PC-9 (cell line): ENCODE data around the gene TOP1. TPM values are rescaled to one million over a fixed set of nuclear protein-coding genes. Genes with fewer than 3 reads are reported as not detected.

Source experiments
- BruUV-seq: library from RNA; stranded (reverse); fragments of 400-500 nt; replicated peaks from 2 replicates; lab custom pipeline; 2021; lab: Mats Ljungman, UMichigan
- CTCF ChIA-PET: fragments of 300-600 bp; sonication (Branson Sonifier 250); formaldehyde crosslinking; loops from one replicate; lab custom pipeline; 2022; ENCODE audit warnings: antibody characterized with exemption; lab: Charles Lee
- POLR2A ChIA-PET: fragments of 300-600 bp; sonication (Branson Sonifier 250); formaldehyde crosslinking; loops from one replicate; lab custom pipeline; 2022; ENCODE audit warnings: antibody characterized with exemption; ENCODE audit not compliant: unreplicated experiment; lab: Charles Lee
- DNase-seq, 2 experiments: peaks; one replicate each; pipeline versions ENCODE4 v3.0.0 to v3.0.0-alpha.2; 2015 to 2022; ENCODE audit warnings: mixed read lengths in 1 of 2
- H2AFZ ChIP-seq: fragments of 200-600 bp; sonication (generic); 2 replicates; pipeline ENCODE4 v1.8.1; 2017; ENCODE audit warnings: antibody characterized with exemption
- H3F3A ChIP-seq: fragments of 200-600 bp; sonication (generic); 2 replicates; pipeline ENCODE4 v1.8.1; 2017; ENCODE audit warnings: antibody characterized with exemption, mild to moderate bottlenecking, low read depth; ENCODE audit not compliant: insufficient read depth
- H3K27ac ChIP-seq: fragments of 200-600 bp; sonication (generic); 2 replicates; pipeline ENCODE4 v1.6.1; 2016; ENCODE audit warnings: mixed run types
- H3K27me3 ChIP-seq: fragments of 200-600 bp; sonication (generic); 2 replicates; pipeline ENCODE4 v1.6.1; 2016; ENCODE audit warnings: low read depth, mixed run types; ENCODE audit not compliant: insufficient read depth
- H3K36me3 ChIP-seq: fragments of 200-600 bp; sonication (generic); 2 replicates; pipeline ENCODE4 v1.6.1; 2016; ENCODE audit warnings: low read depth, mixed run types
- H3K4me1 ChIP-seq: fragments of 200-600 bp; sonication (generic); replicated peaks from 2 replicates; pipeline ENCODE4 v1.6.1; 2016; ENCODE audit warnings: mixed run types; ENCODE audit not compliant: insufficient read depth
- H3K4me2 ChIP-seq: fragments of 200-600 bp; sonication (generic); 2 replicates; pipeline ENCODE4 v1.6.1; 2017; ENCODE audit warnings: mixed run types
- H3K4me3 ChIP-seq: fragments of 200-600 bp; sonication (generic); 2 replicates; pipeline ENCODE4 v1.6.1; 2016; ENCODE audit warnings: mixed run types
- H3K79me2 ChIP-seq: fragments of 200-600 bp; sonication (generic); 2 replicates; pipeline ENCODE4 v1.6.1; 2017; ENCODE audit warnings: low read depth, mixed run types
- H3K9me2 ChIP-seq: fragments of 200-600 bp; sonication (generic); 2 replicates; pipeline ENCODE4 v1.8.1; 2017; ENCODE audit warnings: mild to moderate bottlenecking; ENCODE audit not compliant: insufficient read depth
- H3K9me3 ChIP-seq: fragments of 200-600 bp; sonication (generic); 2 replicates; pipeline ENCODE4 v1.8.1; 2016; ENCODE audit warnings: low read depth; ENCODE audit not compliant: insufficient read depth
- H4K20me1 ChIP-seq: fragments of 200-600 bp; sonication (generic); 2 replicates; pipeline ENCODE4 v1.8.1; 2017; ENCODE audit not compliant: insufficient read depth
- EZH2 ChIP-seq: fragments of 200-600 bp; sonication (generic); IDR thresholded peaks from 2 replicates; pipeline ENCODE4 v1.8.0; 2017; ENCODE audit warnings: antibody characterized with exemption, low read depth
- intact Hi-C: fragments of 100-400 bp; cut with micrococcal nuclease; formaldehyde crosslinking; loops from one replicate; pipeline ENCODE4 v1.10.0; 2022; ENCODE audit not compliant: unreplicated experiment
- total RNA-seq: library from RNA; stranded (reverse); gene quantifications from 2 replicates; pipeline ENCODE4 v1.2.3, GENCODE V29; 2021
- TF ChIP-seq, protein P1 (sequence below): fragments of 200-600 bp; sonication (generic); conservative IDR thresholded peaks from 2 replicates; pipeline ENCODE4 v1.6.1; 2017; ENCODE audit warnings: mixed run types, antibody characterized with exemption, mild to moderate bottlenecking, moderate library complexity

TOP1 gene
- total RNA-seq, 1 experiment from 2014 or later = 55.8 TPM

- no peaks in the 10 kb centered on the region for H3K9me3 ChIP-seq
- H3K4me3 ChIP-seq = peak overlapping the region; percentile 94
- peaks cover 6% of the 10 kb centered on the region; the same call in 1 of the 2 replicates for H4K20me1 ChIP-seq
- H2AFZ ChIP-seq = peak overlapping the region; percentile 98
- DNase-seq = peak in 1 of 2 experiments; percentile 68
- no peaks in the 10 kb centered on the region for H3K9me2 ChIP-seq
- intact Hi-C loops = loop anchor here (1.0 kb wide), 2 partner anchors 94 to 202 kb away; partner anchors contain the start of gene LPIN3
- ChIA-PET POLR2A (no interaction called here), CTCF (interaction anchor here (0.6 kb wide), 1 partner anchor 94 kb away, joined by 4 read pairs; no protein-coding TSS in a partner anchor)
- no peak overlapping the region for H3K27ac ChIP-seq
- no peaks in the 10 kb centered on the region for H3K27me3 ChIP-seq
- TF ChIP-seq, protein P1, sequence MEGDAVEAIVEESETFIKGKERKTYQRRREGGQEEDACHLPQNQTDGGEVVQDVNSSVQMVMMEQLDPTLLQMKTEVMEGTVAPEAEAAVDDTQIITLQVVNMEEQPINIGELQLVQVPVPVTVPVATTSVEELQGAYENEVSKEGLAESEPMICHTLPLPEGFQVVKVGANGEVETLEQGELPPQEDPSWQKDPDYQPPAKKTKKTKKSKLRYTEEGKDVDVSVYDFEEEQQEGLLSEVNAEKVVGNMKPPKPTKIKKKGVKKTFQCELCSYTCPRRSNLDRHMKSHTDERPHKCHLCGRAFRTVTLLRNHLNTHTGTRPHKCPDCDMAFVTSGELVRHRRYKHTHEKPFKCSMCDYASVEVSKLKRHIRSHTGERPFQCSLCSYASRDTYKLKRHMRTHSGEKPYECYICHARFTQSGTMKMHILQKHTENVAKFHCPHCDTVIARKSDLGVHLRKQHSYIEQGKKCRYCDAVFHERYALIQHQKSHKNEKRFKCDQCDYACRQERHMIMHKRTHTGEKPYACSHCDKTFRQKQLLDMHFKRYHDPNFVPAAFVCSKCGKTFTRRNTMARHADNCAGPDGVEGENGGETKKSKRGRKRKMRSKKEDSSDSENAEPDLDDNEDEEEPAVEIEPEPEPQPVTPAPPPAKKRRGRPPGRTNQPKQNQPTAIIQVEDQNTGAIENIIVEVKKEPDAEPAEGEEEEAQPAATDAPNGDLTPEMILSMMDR = no peak
- no peak for TF ChIP-seq EZH2
- peaks cover 22% of the 10 kb centered on the region; the same call in 1 of the 2 replicates for H3F3A ChIP-seq
- no peaks in the 10 kb centered on the region for H3K36me3 ChIP-seq
- peaks cover 15% of the 10 kb centered on the region for H3K4me1 ChIP-seq
- BruUV-seq = no TSS peak
- peak overlapping the region; percentile 94 for H3K4me2 ChIP-seq
- peaks cover 40% of the 10 kb centered on the region for H3K79me2 ChIP-seq
Measured at GRCh38 chr20:41137614-41138474, 109.2 kb downstream of the TOP1 start.

DNA sequence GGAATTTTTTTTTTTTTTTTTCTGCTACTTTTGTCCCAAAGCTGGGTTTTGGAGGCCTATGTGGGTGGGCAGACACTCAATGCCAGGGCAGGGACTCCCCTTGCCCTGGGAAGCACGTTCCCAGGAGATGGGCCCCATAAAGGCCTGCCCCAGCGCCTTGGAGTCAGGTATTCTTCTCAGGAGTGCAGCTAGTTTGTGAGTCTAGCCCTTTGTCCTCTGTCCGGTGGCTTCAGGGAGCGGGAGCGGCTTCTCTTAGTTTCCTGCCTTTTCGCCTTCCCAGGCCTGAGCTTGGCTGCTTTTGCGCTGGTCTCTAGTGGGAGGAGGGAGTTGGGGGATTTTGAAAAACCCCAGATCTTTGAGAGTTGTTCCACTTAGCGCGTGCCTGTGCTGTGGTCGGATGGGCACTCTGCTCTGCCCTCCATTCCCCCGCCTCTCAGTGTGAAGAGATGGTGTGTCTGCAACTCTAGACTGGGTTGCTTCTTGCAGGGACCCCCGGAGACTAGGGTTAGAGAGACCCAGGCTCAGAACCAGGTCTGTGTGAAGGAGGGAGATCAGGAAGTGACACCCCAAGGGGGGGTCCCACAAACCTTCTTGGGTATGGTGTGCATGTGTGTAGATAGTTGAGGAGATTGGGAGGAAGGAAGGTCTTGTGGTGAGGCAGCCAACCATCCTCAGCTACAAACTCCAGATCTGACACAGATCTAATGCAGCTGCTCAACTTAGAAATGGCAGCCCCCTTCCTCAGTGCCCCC lies 110.0 kb downstream of the TOP1 start:
- Histone ChIP-seq H2AFZ (peak overlapping the region; percentile 98; the same call in 1 of the 2 replicates), H3K4me2 (peak overlapping the region; percentile 94), H3K27me3 (no peaks in the 10 kb centered on the region), H3F3A (peaks cover 20% of the 10 kb centered on the region; the same call in 1 of the 2 replicates), H3K79me2 (peaks cover 40% of the 10 kb centered on the region), H3K27ac (no peak overlapping the region), H3K4me3 (peak overlapping the region; percentile 94; the same call in 1 of the 2 replicates), H3K9me3 (no peaks in the 10 kb centered on the region), H3K9me2 (no peaks in the 10 kb centered on the region), H4K20me1 (peaks cover 6% of the 10 kb centered on the region; the same call in 1 of the 2 replicates), H3K36me3 (no peaks in the 10 kb centered on the region), H3K4me1 (peaks cover 15% of the 10 kb centered on the region)
- intact Hi-C loops = no loop called here
- CTCF ChIA-PET = interaction anchor here (0.6 kb wide), 1 partner anchor 94 kb away, joined by 4 read pairs; no protein-coding TSS in a partner anchor
- TF ChIP-seq EZH2 = no peak
- DNase-seq = peak in 1 of 2 experiments; percentile 9
- BruUV-seq = TSS peak; percentile 33
- POLR2A ChIA-PET = interaction anchor here (0.6 kb wide), 1 partner anchor 130 kb away, joined by 3 read pairs; no protein-coding TSS in a partner anchor

- Histone ChIP-seq H3K27ac (no peak overlapping the region), H3K4me3 (no peak overlapping the region), H3K9me3 (no peaks in the 10 kb centered on the region), H3K36me3 (no peaks in the 10 kb centered on the region), H3K4me1 (peaks cover 15% of the 10 kb centered on the region), H3K9me2 (no peaks in the 10 kb centered on the region), H3K79me2 (peaks cover 40% of the 10 kb centered on the region), H3F3A (peaks cover 18% of the 10 kb centered on the region; the same call in 1 of the 2 replicates), H4K20me1 (peaks cover 6% of the 10 kb centered on the region; the same call in 1 of the 2 replicates), H3K27me3 (no peaks in the 10 kb centered on the region), H3K4me2 (peak overlapping the region; percentile 94), H2AFZ (no peak overlapping the region)
- intact Hi-C loops = no loop called here
- BruUV-seq = no TSS peak
- TF ChIP-seq, protein P1 = no peak
- TF ChIP-seq EZH2 = no peak
- no peak for DNase-seq
- ChIA-PET CTCF (no interaction called here), POLR2A (interaction anchor here (0.6 kb wide), 1 partner anchor 131 kb away, joined by 3 read pairs; no protein-coding TSS in a partner anchor)
Measured at GRCh38 chr20:41139227-41140093, 110.8 kb downstream of the TOP1 start.
